KOPT-K1 (cell line): Measurements from ENCODE around the gene MAPK10.
"Not testable (repeated sequence)": the region's sequence is repeated elsewhere in the genome, so short reads cannot be mapped to it uniquely, and the experiment has no call there.

Experiments used
- H3K27ac ChIP-seq: fragments of 200-600 bp; sonication (generic); 2 replicates; pipeline ENCODE4 v1.5.1; 2016; ENCODE audit warnings: antibody characterized with exemption, mild to moderate bottlenecking, low read depth, low read length; ENCODE audit not compliant: poor library complexity, severe bottlenecking
- H3K36me3 ChIP-seq: fragments of 200-600 bp; sonication (generic); 2 replicates; pipeline ENCODE4 v1.5.1; 2017; ENCODE audit warnings: antibody characterized with exemption, mild to moderate bottlenecking, low read length, moderate library complexity; ENCODE audit not compliant: insufficient read depth
- H3K9me3 ChIP-seq: fragments of 200-600 bp; sonication (generic); 2 replicates; pipeline ENCODE4 v1.5.1; 2017; ENCODE audit warnings: antibody characterized with exemption, low read length, mild to moderate bottlenecking; ENCODE audit not compliant: insufficient read depth, poor library complexity, severe bottlenecking

MAPK10 gene

GRCh38 chr4:86223472-86223871 is 136.4 kb downstream of the MAPK10 start:
- no peaks in the 10 kb centered on the region for H3K36me3 ChIP-seq
- no peak overlapping the region for H3K27ac ChIP-seq
- H3K9me3 ChIP-seq = no peaks in the 10 kb centered on the region

DNA sequence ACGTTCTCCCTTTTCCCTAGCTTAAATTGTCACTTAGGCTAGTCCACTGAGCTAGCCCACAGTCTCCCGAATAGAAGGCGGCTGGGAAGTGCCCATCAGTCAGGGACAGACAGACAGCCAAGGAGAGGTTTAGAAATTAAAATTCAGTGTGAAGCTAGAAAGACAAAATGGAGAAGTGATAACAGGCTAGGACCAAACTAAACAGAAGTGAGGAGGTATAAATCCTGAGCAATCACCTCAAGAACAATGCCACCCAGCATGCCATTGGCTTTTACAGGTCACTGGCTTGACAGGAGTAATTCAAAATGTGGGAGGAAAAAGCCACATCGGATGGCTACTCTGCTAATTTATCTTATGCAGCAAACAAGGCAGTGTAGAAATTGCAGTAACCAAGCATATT is 138.9 kb downstream of the MAPK10 start:
- Histone ChIP-seq H3K9me3 (no peaks in the 10 kb centered on the region), H3K27ac (no peak overlapping the region), H3K36me3 (no peaks in the 10 kb centered on the region)

DNA sequence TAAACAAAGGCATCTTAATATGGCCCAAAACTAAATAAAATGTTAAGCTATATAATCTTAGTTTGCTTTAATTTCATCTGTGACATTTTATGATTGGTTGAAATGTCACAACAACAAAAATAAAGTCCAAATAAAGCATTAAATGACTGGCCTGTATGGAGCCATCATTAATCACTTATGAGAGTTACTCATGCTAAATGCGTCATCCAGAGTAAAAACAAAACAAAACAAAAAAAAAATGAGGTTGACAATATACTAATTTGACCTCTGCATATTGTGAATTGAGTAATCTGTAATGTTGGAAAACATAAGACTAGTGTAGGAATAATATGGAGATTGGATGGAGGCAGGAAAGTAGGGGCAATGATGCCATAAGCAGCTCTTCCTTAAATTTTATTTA is 139.7 kb downstream of the MAPK10 start:
- H3K9me3 ChIP-seq = no peaks in the 10 kb centered on the region
- no peak overlapping the region for H3K27ac ChIP-seq
- no peaks in the 10 kb centered on the region for H3K36me3 ChIP-seq

DNA sequence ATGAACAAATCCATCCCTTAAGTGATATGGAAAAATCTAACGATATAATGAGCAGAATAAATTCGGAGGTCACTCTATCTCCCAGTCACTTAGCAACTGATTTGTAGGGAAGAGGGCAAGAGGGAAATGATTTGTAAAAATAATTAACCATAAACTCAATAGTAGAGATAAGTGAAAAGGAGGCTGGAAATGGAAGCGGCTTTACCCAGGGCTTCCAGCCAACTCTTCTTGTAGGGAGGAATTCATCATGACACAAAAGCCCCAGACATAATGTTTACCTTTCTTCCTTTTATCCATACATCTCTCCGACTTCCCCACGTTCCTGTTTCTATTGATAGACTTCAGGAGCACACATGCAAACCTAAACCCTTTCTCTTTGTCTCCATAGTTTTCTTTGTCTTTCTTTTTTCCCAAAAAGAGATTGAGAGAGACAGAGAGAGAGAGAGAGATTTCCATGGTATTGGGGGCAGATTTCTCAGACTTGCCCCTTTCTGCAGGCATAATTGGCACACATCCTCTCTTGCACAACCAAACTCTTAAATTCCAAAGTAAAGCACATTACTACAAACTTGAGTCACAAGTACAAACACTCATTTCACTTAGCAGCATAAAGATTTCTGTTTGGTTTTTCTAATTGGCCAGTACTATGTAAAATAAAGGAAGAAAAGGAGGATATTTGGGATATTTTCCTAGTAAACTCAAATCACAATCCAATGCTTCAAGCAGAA is 140.9 kb downstream of the MAPK10 start:
- no peaks in the 10 kb centered on the region for H3K36me3 ChIP-seq
- H3K27ac ChIP-seq = no peak overlapping the region
- peaks cover 3% of the 10 kb centered on the region for H3K9me3 ChIP-seq

GRCh38 chr4:86203176-86203575 is 156.7 kb downstream of the MAPK10 start:
- Histone ChIP-seq H3K27ac (no peak overlapping the region), H3K36me3 (no peaks in the 10 kb centered on the region), H3K9me3 (no peaks in the 10 kb centered on the region)

DNA sequence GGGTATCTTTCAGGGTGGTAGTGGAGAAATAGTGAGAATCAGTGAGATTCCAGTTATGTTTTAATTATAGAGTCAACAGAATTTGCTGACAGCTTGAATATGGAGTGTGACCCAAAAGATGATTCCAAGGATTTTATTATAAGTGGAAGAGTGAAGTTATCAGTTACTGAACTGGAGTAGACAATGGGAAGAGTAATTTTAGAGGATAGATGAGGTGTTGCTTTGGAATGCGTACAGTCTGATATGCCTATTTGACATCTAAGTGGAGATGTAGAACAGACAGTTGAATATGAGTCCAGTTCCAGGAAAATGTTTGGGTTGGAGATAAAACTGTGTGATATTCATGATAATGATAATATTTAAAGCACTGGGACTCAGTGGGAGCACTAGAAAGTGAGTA is 174.2 kb downstream of the MAPK10 start:
- no peak overlapping the region for H3K27ac ChIP-seq
- no peaks in the 10 kb centered on the region for H3K9me3 ChIP-seq
- no peaks in the 10 kb centered on the region for H3K36me3 ChIP-seq

DNA sequence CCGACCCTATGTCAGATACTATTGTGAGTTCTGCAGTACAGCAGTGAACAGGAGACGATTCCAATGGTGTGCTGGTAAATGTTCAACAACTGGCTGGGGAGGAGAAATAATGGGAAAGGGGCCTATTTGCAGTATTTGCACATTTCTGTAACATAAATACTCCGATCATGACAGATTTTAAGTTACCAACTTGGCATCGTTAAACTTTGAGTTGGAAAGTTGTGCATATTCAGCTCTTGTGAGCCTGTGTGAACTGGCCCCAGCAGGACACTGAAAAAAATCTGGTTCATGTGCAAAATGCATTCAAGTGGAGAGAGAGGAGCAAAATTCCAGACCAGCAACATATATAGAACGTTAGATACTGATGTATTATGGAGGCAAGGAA is 175.0 kb downstream of the MAPK10 start:
- no peak overlapping the region for H3K27ac ChIP-seq
- H3K36me3 ChIP-seq = no peaks in the 10 kb centered on the region
- no peaks in the 10 kb centered on the region for H3K9me3 ChIP-seq

DNA sequence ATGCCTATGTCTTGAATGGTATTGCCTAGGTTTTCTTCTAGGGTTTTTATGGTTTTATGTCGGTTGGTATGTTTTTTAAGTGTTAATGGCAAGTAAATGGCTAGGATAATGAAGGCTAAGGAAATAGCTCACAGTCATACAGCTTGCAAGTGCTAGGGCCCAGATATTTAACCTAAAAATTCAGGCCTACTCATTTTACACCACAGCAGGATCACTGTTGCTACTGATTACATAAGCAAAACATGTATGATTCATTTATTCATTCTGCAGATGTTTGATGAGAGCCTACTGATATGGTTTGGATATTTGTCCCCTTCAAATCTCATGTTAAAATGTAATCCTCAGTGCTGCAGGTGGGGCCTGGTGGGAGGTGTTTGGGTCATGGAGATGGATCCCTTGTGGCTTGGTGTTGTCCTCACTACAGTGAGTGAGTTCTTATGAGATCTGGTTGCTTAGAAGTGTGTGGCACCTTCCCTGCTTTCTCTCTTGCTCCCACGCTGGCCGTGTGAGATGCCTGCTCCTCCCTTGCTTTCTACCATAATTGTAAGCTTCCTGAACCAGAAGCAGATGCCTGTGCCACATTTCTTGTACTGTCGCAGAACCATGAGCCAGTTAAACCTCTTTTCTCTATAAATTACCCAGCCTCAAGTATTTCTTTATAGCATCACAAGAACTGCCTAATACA is 175.5 kb downstream of the MAPK10 start:
- H3K9me3 ChIP-seq = no peaks in the 10 kb centered on the region
- no peaks in the 10 kb centered on the region for H3K36me3 ChIP-seq
- H3K27ac ChIP-seq = no peak overlapping the region

- Histone ChIP-seq H3K9me3 (no peaks in the 10 kb centered on the region), H3K27ac (no peak overlapping the region), H3K36me3 (no peaks in the 10 kb centered on the region)
Measured at GRCh38 chr4:86181585-86181984, 178.3 kb downstream of the MAPK10 start.

DNA sequence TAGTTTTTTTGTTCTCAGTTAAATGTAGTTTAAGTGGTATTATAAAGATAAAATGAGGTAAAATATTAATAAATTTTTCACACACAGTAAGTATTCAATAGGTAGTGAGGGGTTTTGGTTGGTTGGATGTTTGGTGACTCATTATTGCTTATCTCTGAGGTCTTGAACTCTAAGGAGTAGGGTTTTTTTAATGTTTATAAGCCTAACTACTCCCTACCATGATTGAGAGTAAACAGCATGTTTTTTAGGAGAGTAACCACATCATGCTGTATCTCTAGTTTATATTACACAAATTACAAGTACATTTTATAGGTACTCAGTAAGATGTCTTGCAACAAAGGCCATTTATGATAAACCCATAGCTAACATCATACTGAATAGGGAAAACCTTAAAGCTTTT is 181.6 kb downstream of the MAPK10 start:
- Histone ChIP-seq H3K36me3 (no peaks in the 10 kb centered on the region), H3K9me3 (no peaks in the 10 kb centered on the region), H3K27ac (no peak overlapping the region)

DNA sequence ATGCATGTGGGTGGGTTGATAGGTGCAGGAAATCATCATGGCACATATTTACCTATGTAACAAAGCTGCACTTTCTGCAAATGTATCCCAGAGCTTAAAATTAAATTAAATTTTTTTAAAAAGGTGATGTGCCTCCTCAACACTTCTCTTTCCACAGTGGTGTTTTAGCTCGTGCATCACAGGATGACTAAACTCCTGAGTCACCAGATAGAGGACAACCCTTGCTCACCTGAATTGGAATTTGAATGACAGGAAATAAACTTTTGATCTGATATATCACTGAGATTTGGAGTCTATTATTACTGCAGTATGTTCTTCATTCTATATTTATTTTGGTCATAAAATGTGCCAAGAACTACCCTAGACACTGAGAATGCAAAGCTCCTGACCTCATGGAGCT is 185.3 kb downstream of the MAPK10 start:
- no peak overlapping the region for H3K27ac ChIP-seq
- H3K36me3 ChIP-seq = no peaks in the 10 kb centered on the region
- no peaks in the 10 kb centered on the region for H3K9me3 ChIP-seq

- H3K27ac ChIP-seq, H3K36me3 ChIP-seq: not testable (repeated sequence)
Measured at GRCh38 chr4:86168335-86168734, 191.5 kb downstream of the MAPK10 start.

GRCh38 chr4:86160426-86160825 is 199.4 kb downstream of the MAPK10 start:
- Histone ChIP-seq H3K9me3 (no peaks in the 10 kb centered on the region), H3K36me3 (no peaks in the 10 kb centered on the region), H3K27ac (no peak overlapping the region)

More at GRCh38 chr4:86168335-86168734, 191.5 kb downstream of the MAPK10 start:
- H3K9me3 ChIP-seq = not testable (repeated sequence)

DNA sequence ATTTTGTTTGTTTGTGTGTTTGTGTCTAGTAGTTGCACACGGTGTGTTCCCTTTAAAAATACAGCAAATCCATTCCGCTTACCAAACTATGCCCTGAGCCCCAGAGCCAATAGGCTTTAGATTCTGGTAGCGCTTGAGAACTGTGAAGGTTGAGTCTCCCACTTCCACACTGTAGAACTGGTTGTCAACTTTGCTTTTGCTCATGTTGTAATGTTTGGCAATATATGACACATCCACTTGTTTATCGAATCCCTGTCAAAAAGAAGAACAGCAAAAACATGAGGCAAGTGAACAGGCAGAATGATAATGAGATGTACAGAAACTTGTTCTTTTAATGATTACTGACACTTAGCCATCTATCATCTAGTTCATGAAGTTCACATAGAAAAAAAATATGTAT is 200.6 kb downstream of the MAPK10 start:
- H3K27ac ChIP-seq = no peak overlapping the region
- H3K9me3 ChIP-seq = no peaks in the 10 kb centered on the region
- no peaks in the 10 kb centered on the region for H3K36me3 ChIP-seq

DNA sequence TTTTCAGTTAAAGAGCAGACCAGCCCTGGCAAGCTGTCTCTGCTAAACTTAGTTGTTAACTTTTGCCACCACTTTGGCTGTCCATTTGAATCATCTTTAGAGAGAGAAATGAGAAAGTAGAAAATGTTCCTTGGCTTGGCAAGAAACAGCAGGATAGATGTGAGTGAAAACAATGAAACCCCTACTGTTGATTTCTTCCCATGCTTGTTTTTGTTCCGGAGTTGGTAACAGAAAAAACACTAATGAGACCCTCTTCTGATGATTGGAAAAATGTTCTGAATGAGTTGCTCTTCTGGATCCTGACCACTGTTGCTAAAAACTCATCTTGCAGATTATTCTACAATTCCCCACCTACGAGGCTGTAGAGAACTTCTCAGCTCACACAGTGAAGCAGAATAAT is 203.3 kb downstream of the MAPK10 start:
- no peak overlapping the region for H3K27ac ChIP-seq
- no peaks in the 10 kb centered on the region for H3K36me3 ChIP-seq
- H3K9me3 ChIP-seq = no peaks in the 10 kb centered on the region

DNA sequence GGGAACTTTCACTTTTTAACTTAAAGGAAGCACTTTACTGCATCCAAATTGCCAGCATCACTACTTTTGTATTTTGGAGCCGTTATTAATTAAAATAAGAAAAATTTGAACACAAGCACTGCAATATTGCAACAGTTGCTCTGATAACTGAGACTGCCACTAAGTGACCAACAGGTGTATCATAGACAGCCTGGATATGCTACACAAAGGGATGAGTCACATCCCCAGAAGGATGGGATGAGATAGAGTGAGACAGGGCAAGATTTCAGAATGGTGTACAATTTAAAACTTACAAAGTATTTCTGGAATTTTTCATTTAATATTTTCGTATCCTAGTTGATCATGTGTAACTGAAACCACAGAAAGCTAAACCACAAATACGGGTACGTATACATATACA is 204.1 kb downstream of the MAPK10 start:
- no peak overlapping the region for H3K27ac ChIP-seq
- no peaks in the 10 kb centered on the region for H3K36me3 ChIP-seq
- no peaks in the 10 kb centered on the region for H3K9me3 ChIP-seq
